DOHH2 (cell line): ENCODE measurements around the gene USP13.

Experiments used
- CTCF ChIP-seq: fragments of 200-600 bp; sonication (generic); IDR thresholded peaks from one replicate; pipeline ENCODE4 v1.5.1; 2014; ENCODE audit warnings: antibody characterized with exemption, mild to moderate bottlenecking, low read depth, low read length; ENCODE audit not compliant: poor library complexity, severe bottlenecking
- EZH2phosphoT487 ChIP-seq: fragments of 200-600 bp; sonication (generic); IDR thresholded peaks from 2 replicates; pipeline ENCODE4 v1.6.1; 2017; ENCODE audit warnings: borderline replicate concordance, mild to moderate bottlenecking, antibody characterized with exemption, low read length, moderate library complexity, mixed read lengths

GRCh38 chr3:179630753-179631451 is 21.9 kb upstream of the USP13 start:
- TF ChIP-seq CTCF (no peak), EZH2phosphoT487 (no peak)
